ENCODE data around the gene KIF2C.

GRCh38 chr1:44806025-44806703 lies 66.5 kb downstream of the KIF2C start:
- TF ChIP-seq RAD21 (IDR thresholded peaks at IDR 0.05; ENCODE audit: low read length) (no peak), FOSL2 (IDR thresholded peaks at IDR 0.05; ENCODE audit: borderline replicate concordance, low read depth) (no peak), EP300 (IDR thresholded peaks at IDR 0.05; ENCODE audit: borderline replicate concordance in 1 of 2, low read depth in 1 of 2, low read length in 1 of 2) (no peak), MEF2A (IDR thresholded peaks at IDR 0.05; ENCODE audit: borderline replicate concordance, low read depth) (no peak), NFIC (IDR thresholded peaks at IDR 0.05; ENCODE audit: borderline replicate concordance) (no peak), CTCF (IDR thresholded peaks at IDR 0.05) (no peak), MAX (IDR thresholded peaks at IDR 0.05; ENCODE audit: low read depth) (no peak), SIN3A (IDR thresholded peaks at IDR 0.05; ENCODE audit: borderline replicate concordance, low read depth, low read length) (no peak), EZH2phosphoT487 (IDR thresholded peaks at IDR 0.05; ENCODE audit: borderline replicate concordance, low read depth) (no peak), POLR2AphosphoS5 (IDR thresholded peaks at IDR 0.05; ENCODE audit: low read depth, low read length) (no peak)
